8988T (cell line): Measurements from ENCODE around the gene ZAP70.
"Not testable (repeated sequence)": the region's sequence is repeated elsewhere in the genome, so short reads cannot be mapped to it uniquely, and the experiment has no call there.

Experiments
- DNase-seq: peaks from one replicate; pipeline ENCODE4 v3.0.0; 2011

The ZAP70 gene

GRCh38 chr2:97699765-97700444 is 13.5 kb upstream of the ZAP70 start:
- no peak for DNase-seq

- DNase-seq: no peak
Observed at GRCh38 chr2:97701186-97701585, 12.2 kb upstream of the ZAP70 start.

GRCh38 chr2:97701851-97702465 is 11.4 kb upstream of the ZAP70 start:
- no peak for DNase-seq

DNA sequence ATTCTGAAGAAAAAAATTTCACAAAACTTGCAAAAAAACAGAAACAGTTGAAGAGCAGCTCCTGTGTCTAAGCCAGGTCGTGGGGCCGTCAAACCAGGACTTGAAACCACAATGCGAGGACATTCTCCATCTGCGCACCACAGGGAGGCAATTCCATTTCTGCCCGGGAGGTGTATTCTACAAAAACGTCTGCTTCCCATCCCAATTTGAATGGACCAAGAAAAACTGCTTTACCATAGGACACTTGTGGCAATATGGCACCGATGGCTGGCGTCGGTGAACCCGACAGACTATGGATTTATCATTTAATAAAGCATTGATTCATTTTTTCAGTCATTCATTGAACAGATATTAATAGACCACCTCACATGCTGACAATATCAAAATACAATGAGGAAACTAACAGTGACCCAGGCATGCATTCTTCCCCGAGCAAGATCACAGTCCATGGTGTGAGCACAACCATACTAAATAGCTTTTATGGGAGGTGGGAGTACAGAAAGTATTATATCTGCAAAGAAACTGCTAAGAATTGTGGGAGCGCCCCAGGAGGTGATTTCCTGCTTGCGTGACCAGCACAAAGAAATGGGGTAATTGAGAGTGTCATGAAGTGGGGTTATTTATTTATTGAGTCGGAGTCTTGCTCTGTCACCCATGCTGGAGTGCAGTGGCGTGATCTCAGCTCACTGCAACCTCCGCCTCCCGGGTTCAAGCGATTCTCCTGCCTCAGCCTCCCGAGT is 10.5 kb upstream of the ZAP70 start:
- DNase-seq: no peak

GRCh38 chr2:97703741-97704140 is 9.6 kb upstream of the ZAP70 start:
- no peak for DNase-seq

GRCh38 chr2:97704989-97705388 is 8.4 kb upstream of the ZAP70 start:
- DNase-seq: no peak

- no peak for DNase-seq
Observed at GRCh38 chr2:97706112-97706511, 7.3 kb upstream of the ZAP70 start.

DNA sequence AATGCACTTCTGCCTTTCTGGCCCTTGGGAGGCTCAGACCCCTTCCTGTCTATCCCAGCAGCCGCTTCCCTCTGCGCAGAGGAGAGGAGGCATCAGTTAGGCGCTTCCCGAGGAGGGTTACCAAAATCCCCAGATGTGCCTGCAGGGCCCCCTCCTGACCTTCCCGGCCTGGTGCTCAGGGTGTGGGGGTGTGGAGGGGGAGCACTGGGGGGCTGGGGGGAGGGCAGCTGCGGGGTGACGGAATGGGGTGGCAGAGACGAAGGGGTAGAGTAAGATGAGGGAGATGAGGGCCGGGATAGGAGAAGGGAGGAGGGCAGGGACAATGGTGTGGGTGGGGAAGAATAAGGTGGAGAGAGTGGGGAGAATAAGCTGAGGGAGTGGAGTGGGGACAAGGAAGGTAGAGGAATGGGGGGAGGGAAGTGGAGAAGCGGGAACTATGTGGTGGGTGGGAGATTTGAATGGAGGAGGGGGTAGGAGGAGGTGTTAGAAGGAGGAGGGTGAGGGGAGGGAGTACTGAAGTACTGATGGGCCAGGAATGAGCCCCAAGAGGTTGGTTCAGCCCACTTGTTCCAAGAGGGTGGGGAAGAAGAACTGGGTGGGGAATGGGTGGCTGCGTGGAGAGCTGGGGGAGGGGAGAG is 6.5 kb upstream of the ZAP70 start:
- DNase-seq: no peak

- DNase-seq: no peak
Observed at GRCh38 chr2:97707362-97708047, 5.9 kb upstream of the ZAP70 start.

DNA sequence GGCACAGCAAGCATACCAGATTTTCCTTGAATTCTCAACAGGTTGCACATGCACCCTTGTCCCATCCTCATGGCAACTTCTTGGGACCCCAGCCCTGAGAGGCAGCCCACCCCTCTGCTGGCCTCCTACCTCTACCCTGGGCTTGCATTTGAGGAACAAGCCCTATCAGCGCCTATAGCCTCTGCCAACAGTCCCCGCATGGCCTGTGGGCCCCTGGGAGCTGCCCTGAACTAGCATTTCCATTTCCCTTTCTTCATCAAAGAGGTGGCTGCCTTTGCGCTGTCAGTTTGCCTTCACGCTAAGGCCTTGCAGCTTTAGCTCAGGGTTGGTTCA is 5.4 kb upstream of the ZAP70 start:
- DNase-seq: no peak

DNA sequence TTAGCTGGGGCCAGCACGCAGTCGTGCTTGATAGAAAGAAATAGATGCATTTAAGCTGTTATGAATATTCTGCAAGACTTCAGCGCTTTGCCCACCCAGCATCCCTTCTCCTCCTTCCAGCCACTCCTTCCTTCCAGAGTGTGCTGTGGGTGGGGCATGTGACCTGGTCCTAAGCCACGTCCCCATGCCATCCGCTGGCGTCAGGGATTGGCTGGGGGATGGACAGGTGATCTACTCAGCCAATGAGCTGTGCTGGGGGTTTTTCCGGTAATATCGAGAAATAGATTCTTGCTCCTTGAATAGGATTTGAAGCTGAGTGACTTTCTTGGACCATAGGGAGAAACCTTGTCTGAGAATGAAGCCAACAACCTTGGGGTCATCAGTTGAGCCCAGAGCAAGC is 4.8 kb upstream of the ZAP70 start:
- no peak for DNase-seq

- no peak for DNase-seq
Observed at GRCh38 chr2:97711394-97711711, 2.0 kb upstream of the ZAP70 start.

- not testable (repeated sequence) for DNase-seq
Observed at GRCh38 chr2:97712175-97712574, 1.2 kb upstream of the ZAP70 start.

DNA sequence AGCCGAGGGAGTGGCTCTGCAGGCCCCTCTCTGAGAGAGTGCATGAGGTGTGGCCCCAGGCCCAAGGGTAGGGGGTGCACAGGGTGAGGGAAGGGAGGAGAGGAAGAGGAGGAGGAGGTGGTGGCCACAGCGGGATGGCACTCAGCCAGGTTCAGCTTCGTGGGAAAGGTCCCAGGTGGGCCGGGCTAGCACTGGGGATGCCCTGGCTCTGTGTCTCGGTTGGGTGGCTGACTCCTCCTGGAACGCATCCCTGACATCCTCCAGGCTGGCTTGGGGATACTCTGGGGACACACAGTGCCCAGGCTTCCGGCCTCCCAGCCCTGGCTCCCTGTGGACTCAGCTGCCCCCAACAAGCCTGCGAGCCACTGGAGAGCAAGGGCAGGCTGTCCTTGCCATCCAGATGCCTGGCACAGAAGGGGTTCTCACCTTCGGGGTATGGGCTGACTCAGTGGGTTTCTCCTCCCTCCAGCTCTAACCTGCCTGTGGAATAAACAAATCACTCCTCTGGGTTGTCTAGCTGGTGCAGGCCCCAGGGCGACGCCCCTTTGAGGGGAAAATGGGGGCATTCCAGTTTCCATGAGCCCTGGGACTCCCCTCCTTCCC is 582 bp upstream of the ZAP70 start:
- DNase-seq: no peak

DNA sequence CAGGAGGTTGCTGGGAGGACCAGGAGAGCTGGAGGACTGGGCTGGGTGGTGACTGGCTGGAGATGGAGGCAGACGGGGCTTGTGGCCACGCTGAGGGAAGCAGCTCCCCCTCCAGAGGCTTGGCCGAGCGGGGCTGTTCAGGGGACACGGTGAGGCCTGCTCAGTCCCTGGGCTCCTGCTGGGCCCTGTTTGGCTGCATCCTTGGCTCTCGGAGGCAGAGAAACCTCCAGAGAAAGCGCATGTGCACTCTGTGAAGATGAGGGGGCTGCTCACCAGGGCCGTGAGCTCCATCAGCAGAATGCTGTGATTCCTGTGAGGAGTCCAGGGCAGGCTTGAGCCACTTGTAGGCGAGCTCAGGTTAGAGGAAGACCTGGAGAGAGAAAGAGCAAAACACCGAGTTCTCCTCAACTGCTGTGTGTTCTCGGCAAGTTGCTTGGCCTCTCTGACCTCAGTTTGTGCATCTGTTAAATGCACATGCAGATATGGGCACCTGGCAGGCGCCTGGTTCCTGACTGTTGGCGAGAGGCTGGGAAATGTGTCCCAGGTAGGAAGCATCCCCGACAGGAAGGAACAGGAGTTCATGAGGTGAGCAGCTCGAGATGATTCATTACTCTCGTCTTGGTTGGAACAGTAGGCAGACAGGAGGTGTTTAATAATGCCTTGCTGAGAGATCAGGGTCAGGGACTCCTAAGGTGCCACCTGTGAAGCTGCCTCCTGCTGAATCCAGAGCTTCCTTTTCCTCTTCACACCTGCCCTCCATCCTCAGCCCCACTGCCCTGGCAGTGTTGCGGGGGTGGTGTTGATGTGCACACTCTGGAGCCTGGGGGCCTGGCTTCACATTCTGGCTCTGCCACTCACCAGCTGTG is 941 bp downstream of the ZAP70 start:
- DNase-seq: no peak

DNA sequence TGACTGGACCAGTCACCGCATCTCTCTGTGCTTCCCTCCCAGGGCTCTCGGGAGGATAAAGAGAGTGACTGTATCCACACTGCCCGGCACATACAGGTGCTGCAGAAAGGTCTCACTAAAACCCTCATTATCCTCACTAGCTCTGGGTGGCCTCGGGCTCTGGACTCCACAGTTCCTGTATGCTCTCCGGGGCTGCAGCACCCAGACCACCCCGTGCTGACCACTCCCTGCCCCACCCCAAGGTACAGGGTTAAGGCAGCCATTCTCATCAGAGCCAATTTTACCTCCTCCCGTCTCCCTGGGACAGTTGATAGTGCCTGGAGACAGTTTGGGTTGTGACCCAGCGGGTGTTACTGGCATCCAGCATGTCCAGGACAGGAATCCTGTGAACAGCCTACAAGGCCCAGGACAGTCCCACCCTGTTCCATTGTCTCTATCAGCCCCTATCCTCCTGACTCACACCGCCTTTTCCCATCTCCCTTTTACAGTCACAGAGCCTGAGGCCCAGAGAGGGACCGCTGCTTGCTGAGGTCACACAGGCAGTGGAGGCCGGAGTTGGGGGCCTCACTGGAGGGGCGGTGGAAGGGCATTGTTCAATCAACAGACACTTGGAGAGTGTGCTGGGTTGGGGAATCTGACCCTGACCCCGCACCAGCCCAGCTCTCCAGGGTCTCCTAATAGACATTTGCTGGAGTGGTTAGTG is 1.7 kb downstream of the ZAP70 start:
- DNase-seq: no peak

GRCh38 chr2:97715951-97716694 is 2.7 kb downstream of the ZAP70 start:
- no peak for DNase-seq

DNA sequence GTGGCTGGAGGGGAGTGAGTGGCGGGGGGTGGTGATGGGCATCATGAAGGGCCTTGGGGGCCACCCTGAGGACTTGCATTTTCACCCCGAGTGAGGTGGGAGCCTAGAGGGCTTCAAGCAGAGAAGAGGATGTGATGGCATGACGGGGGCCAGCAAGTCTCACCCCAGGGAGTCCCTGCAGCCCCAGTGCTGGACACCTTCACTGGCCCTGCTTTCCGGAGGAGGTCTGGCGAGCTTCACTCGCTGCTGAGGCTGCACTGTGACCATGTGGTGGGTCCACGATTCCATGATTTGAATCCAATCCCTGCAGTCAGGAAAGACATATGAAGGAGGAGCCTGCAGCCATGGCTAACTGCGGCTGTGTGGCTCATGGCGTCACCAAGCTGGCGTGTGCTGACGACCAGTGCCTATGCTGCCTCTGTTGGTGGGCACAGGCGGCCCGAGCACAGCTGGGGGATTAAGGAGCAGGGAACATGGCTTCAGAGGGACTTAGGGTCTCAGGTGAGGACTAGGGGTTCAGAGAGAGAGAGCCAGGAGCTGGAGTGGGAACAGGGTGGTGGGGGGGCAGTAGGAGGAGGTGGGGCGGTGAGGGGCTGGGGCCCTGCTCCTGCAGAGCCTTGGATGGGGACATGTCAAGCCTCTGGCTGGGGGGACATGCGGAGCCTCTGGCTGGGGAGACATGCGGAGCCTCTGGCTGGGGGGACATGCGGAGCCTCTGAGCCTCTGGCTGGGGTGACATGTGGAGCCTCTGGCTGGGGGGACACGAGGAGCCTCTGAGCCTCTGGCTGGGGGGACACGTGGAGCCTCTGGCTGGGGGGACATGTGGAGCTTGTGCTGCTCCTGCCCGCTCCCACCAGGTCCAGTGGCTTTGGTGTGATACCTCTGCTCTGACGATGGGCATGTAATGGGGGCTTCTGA is 3.6 kb downstream of the ZAP70 start:
- DNase-seq: no peak

DNA sequence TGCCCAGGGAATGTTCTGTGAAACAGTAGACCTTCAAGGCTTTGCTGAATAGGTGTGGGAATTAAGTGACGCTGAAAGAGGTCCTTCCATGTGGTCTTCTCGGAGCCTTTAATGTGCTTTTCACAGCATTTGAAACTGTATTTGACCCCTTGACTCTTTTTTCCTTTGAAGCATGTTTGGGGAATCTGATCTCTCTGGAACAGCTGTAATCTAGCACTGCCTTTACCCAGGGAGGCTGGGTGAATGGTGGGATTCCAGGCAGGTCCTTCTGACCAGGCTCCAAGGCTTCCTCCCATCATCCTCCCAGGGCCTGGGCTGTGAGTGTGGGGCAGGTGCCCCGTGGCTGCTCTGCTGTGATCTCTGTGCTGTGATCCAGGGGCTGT is 4.2 kb downstream of the ZAP70 start:
- DNase-seq: no peak
